NB4 (cell line): ENCODE results near the gene ZER1.

Source experiments
- MYC ChIP-seq: IDR thresholded peaks from 2 replicates; pipeline ENCODE4 v1.6.1; 2011; ENCODE audit warnings: low read depth, low read length
- POLR2A ChIP-seq: IDR thresholded peaks from 2 replicates; pipeline ENCODE4 v1.6.1; 2011; ENCODE audit warnings: mild to moderate bottlenecking; ENCODE audit not compliant: insufficient read length; ENCODE audit errors: extremely low read depth
- TF ChIP-seq, protein P1 (sequence below): IDR thresholded peaks from one replicate; pipeline ENCODE4 v1.5.1; 2012; ENCODE audit warnings: low read depth, low read length
- TF ChIP-seq, protein P2 (sequence below): IDR thresholded peaks from 2 replicates; pipeline ENCODE4 v1.6.1; 2011; ENCODE audit warnings: low read depth, low read length

DNA sequence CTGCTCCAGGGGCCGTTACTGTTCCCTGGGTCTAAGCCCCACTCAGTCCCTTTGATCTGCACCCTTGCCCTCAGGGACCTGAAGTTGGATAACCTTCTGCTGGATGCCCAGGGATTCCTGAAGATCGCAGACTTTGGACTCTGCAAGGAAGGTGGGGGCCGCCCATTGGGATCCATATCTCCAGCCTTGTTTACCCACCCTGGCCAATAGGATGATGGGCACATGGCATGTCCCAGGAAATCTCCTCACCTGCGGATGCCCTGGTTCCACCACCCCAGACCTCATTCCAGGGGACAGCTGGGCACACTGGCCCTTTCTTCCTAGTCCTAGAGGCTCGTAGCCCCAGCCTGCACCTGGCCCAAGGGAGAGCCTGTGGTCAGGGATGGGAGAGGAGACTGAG lies 53.3 kb downstream of the ZER1 start:
- TF ChIP-seq, protein P1, sequence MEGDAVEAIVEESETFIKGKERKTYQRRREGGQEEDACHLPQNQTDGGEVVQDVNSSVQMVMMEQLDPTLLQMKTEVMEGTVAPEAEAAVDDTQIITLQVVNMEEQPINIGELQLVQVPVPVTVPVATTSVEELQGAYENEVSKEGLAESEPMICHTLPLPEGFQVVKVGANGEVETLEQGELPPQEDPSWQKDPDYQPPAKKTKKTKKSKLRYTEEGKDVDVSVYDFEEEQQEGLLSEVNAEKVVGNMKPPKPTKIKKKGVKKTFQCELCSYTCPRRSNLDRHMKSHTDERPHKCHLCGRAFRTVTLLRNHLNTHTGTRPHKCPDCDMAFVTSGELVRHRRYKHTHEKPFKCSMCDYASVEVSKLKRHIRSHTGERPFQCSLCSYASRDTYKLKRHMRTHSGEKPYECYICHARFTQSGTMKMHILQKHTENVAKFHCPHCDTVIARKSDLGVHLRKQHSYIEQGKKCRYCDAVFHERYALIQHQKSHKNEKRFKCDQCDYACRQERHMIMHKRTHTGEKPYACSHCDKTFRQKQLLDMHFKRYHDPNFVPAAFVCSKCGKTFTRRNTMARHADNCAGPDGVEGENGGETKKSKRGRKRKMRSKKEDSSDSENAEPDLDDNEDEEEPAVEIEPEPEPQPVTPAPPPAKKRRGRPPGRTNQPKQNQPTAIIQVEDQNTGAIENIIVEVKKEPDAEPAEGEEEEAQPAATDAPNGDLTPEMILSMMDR = no peak
- no peak for TF ChIP-seq POLR2A
- TF ChIP-seq, protein P2, sequence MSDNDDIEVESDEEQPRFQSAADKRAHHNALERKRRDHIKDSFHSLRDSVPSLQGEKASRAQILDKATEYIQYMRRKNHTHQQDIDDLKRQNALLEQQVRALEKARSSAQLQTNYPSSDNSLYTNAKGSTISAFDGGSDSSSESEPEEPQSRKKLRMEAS = no peak
- no peak for TF ChIP-seq MYC
